ENCODE data around the gene ZNF569.
A peak's percentile ranks its signal among the peaks of the same experiment; 100 is the strongest.
"Not testable (repeated sequence)": the region's sequence is repeated elsewhere in the genome, so short reads cannot be mapped to it uniquely, and the experiment has no call there.

Gene ZNF569

GRCh38 chr19:37467608-37468090, 405 bp upstream of the ZNF569 start:
- in situ Hi-C loops (cut with MboI; ENCODE audit: low sequenced_read_pairs), result no loop called here
- peaks cover 3% of the 10 kb centered on the region for H3K4me1 ChIP-seq
- peak overlapping the region; percentile 68 for H3K4me3 ChIP-seq
- H3K9me3 ChIP-seq, result peaks cover 7% of the 10 kb centered on the region; the same call in 1 of the 2 replicates
- no peak for DNase-seq (ENCODE audit: low spot score in 2 of 2)
- no peaks in the 10 kb centered on the region for H3K27me3 ChIP-seq (ENCODE audit: low read depth)
- H3K36me3 ChIP-seq (replicated peaks), result peaks cover 23% of the 10 kb centered on the region

GRCh38 chr19:37466277-37466797, 907 bp downstream of the ZNF569 start:
- H3K4me3 ChIP-seq, result peak overlapping the region; percentile 68
- peak in 1 of 2 experiments; percentile 7 for DNase-seq (ENCODE audit: low spot score in 2 of 2)
- in situ Hi-C loops (cut with MboI; ENCODE audit: low sequenced_read_pairs), result no loop called here
- peaks cover 3% of the 10 kb centered on the region for H3K4me1 ChIP-seq
- peaks cover 21% of the 10 kb centered on the region for H3K36me3 ChIP-seq (replicated peaks)
- peaks cover 7% of the 10 kb centered on the region; the same call in 1 of the 2 replicates for H3K9me3 ChIP-seq
- H3K27me3 ChIP-seq (ENCODE audit: low read depth), result no peaks in the 10 kb centered on the region

- DNase-seq (ENCODE audit: low spot score in 2 of 2), result no peak
- H3K27me3 ChIP-seq (ENCODE audit: low read depth), result no peaks in the 10 kb centered on the region
- no peaks in the 10 kb centered on the region for H3K4me1 ChIP-seq
- H3K36me3 ChIP-seq (replicated peaks), result no peaks in the 10 kb centered on the region
- peaks cover 18% of the 10 kb centered on the region for H3K9me3 ChIP-seq
- in situ Hi-C loops (cut with MboI; ENCODE audit: low sequenced_read_pairs), result no loop called here
- H3K4me3 ChIP-seq, result no peak overlapping the region
Measured at GRCh38 chr19:37452500-37453245, 14.6 kb downstream of the ZNF569 start.

GRCh38 chr19:37413313-37414084, 53.7 kb downstream of the ZNF569 start:
- Histone ChIP-seq H3K9me3 (peaks cover 7% of the 10 kb centered on the region), H3K4me1 (no peaks in the 10 kb centered on the region), H3K27me3 (ENCODE audit: low read depth) (no peaks in the 10 kb centered on the region), H3K4me3 (no peak overlapping the region), H3K36me3 (replicated peaks) (no peaks in the 10 kb centered on the region; the same call in 1 of the 2 replicates)
- no peak for DNase-seq (ENCODE audit: low spot score in 2 of 2)
- in situ Hi-C loops (cut with MboI; ENCODE audit: low sequenced_read_pairs), result no loop called here

- no peak for DNase-seq (ENCODE audit: low spot score in 2 of 2)
- H3K4me3 ChIP-seq, result no peak overlapping the region
- H3K4me1 ChIP-seq, result no peaks in the 10 kb centered on the region
- peaks cover 7% of the 10 kb centered on the region for H3K9me3 ChIP-seq
- H3K27me3 ChIP-seq (ENCODE audit: low read depth), result no peaks in the 10 kb centered on the region
- no peaks in the 10 kb centered on the region; the same call in 1 of the 2 replicates for H3K36me3 ChIP-seq (replicated peaks)
- in situ Hi-C loops (cut with MboI; ENCODE audit: low sequenced_read_pairs), result no loop called here
Measured at GRCh38 chr19:37412700-37413099, 54.5 kb downstream of the ZNF569 start.

- H3K27me3 ChIP-seq (ENCODE audit: low read depth); H3K36me3 ChIP-seq (replicated peaks); H3K9me3 ChIP-seq; in situ Hi-C loops (cut with MboI; ENCODE audit: low sequenced_read_pairs); H3K4me1 ChIP-seq; H3K4me3 ChIP-seq; DNase-seq (ENCODE audit: low spot score in 2 of 2): not testable (repeated sequence)
Measured at GRCh38 chr19:37406140-37406846, 61.0 kb downstream of the ZNF569 start.

GRCh38 chr19:37403403-37403802, 63.8 kb downstream of the ZNF569 start:
- Histone ChIP-seq H3K4me1 (no peaks in the 10 kb centered on the region), H3K9me3 (no peaks in the 10 kb centered on the region; the same call in 1 of the 2 replicates), H3K27me3 (ENCODE audit: low read depth) (no peaks in the 10 kb centered on the region), H3K4me3 (no peak overlapping the region), H3K36me3 (replicated peaks) (no peaks in the 10 kb centered on the region)
- in situ Hi-C loops (cut with MboI; ENCODE audit: low sequenced_read_pairs), result no loop called here
- DNase-seq (ENCODE audit: low spot score in 2 of 2), result no peak

- Histone ChIP-seq H3K4me3 (no peak overlapping the region), H3K36me3 (replicated peaks) (no peaks in the 10 kb centered on the region), H3K4me1 (no peaks in the 10 kb centered on the region), H3K9me3 (no peaks in the 10 kb centered on the region), H3K27me3 (ENCODE audit: low read depth) (no peaks in the 10 kb centered on the region)
- in situ Hi-C loops (cut with MboI; ENCODE audit: low sequenced_read_pairs), result no loop called here
- no peak for DNase-seq (ENCODE audit: low spot score in 2 of 2)
Measured at GRCh38 chr19:37401078-37401477, 66.2 kb downstream of the ZNF569 start.

- H3K4me1 ChIP-seq; in situ Hi-C loops (cut with MboI; ENCODE audit: low sequenced_read_pairs); H3K4me3 ChIP-seq: not testable (repeated sequence)
Measured at GRCh38 chr19:37391399-37391798, 75.8 kb downstream of the ZNF569 start.

GRCh38 chr19:37389234-37389633, 78.0 kb downstream of the ZNF569 start:
- peaks cover 28% of the 10 kb centered on the region for H3K36me3 ChIP-seq (replicated peaks)
- H3K9me3 ChIP-seq, result peaks cover 29% of the 10 kb centered on the region
- no peaks in the 10 kb centered on the region for H3K4me1 ChIP-seq
- in situ Hi-C loops (cut with MboI; ENCODE audit: low sequenced_read_pairs), result no loop called here
- H3K27me3 ChIP-seq (ENCODE audit: low read depth), result no peaks in the 10 kb centered on the region
- DNase-seq (ENCODE audit: low spot score in 2 of 2), result no peak
- H3K4me3 ChIP-seq, result no peak overlapping the region

More at GRCh38 chr19:37391399-37391798, 75.8 kb downstream of the ZNF569 start:
- not testable (repeated sequence) for DNase-seq (ENCODE audit: low spot score in 2 of 2); H3K27me3 ChIP-seq (ENCODE audit: low read depth)
- H3K36me3 ChIP-seq (replicated peaks), result peaks cover 24% of the 10 kb centered on the region
- peaks cover 31% of the 10 kb centered on the region for H3K9me3 ChIP-seq

- H3K9me3 ChIP-seq, result peaks cover 5% of the 10 kb centered on the region; the same call in 1 of the 2 replicates
- in situ Hi-C loops (cut with MboI; ENCODE audit: low sequenced_read_pairs), result no loop called here
- peaks cover 2% of the 10 kb centered on the region; the same call in 1 of the 2 replicates for H3K36me3 ChIP-seq (replicated peaks)
Measured at GRCh38 chr19:37370880-37371661, 96.2 kb downstream of the ZNF569 start, which contains the start of gene ZNF527. Gene ZNF527, plus strand, starts transcription at chr19:37371099. Its CDS starts 3,100 bp downstream, at chr19:37374199.

GRCh38 chr19:37370386-37370879, 96.8 kb downstream of the ZNF569 start:
- peak overlapping the region; percentile 41 for H3K4me3 ChIP-seq
- DNase-seq (ENCODE audit: low spot score in 2 of 2), result peak in 1 of 2 experiments; percentile 13
- H3K9me3 ChIP-seq; H3K36me3 ChIP-seq (replicated peaks); H3K27me3 ChIP-seq (ENCODE audit: low read depth); in situ Hi-C loops (cut with MboI; ENCODE audit: low sequenced_read_pairs); H3K4me1 ChIP-seq: not testable (repeated sequence)

More at GRCh38 chr19:37370880-37371661, 96.2 kb downstream of the ZNF569 start, which contains the start of gene ZNF527:
- H3K27me3 ChIP-seq (ENCODE audit: low read depth), result no peaks in the 10 kb centered on the region
- peak within 1 kb of the TSS; percentile 41 for H3K4me3 ChIP-seq
- H3K4me1 ChIP-seq, result no peaks in the 10 kb centered on the region
- DNase-seq (ENCODE audit: low spot score in 2 of 2), result peak; percentile 88 to 96

Measured in HAP-1 (cell line).